A673 (cell line): ENCODE data around the gene ASB16. TPM values are rescaled to one million over a fixed set of nuclear protein-coding genes. Genes with fewer than 3 reads are reported as not detected.

Source experiments
- BruUV-seq: library from RNA; stranded (reverse); fragments of 400-500 nt; replicated peaks from 2 replicates; lab custom pipeline; 2021; lab: Mats Ljungman, UMichigan
- CTCF ChIA-PET: fragments of 300-600 bp; sonication (Branson Sonifier 250); formaldehyde crosslinking; loops from one replicate; lab custom pipeline; 2022; ENCODE audit warnings: antibody characterized with exemption; lab: Charles Lee
- POLR2A ChIA-PET: fragments of 300-600 bp; sonication (Branson Sonifier 250); formaldehyde crosslinking; loops from one replicate; lab custom pipeline; 2022; ENCODE audit warnings: antibody characterized with exemption; ENCODE audit not compliant: low non-redundant PET; lab: Charles Lee
- DNase-seq: peaks from one replicate; pipeline ENCODE4 v3.0.0-alpha.2; 2015; ENCODE audit warnings: low spot score
- H3K27ac ChIP-seq: fragments of 200-600 bp; sonication (generic); 2 replicates; pipeline ENCODE4 v1.5.1; 2016; ENCODE audit warnings: mixed run types, low read depth, mild to moderate bottlenecking, mixed read lengths, antibody characterized with exemption, low read length; ENCODE audit not compliant: poor library complexity, severe bottlenecking
- H3K27me3 ChIP-seq: fragments of 200-600 bp; sonication (generic); replicated peaks from 2 replicates; pipeline ENCODE4 v1.6.1; 2017; ENCODE audit warnings: mixed run types, low read depth, mild to moderate bottlenecking, mixed read lengths, antibody characterized with exemption, low read length; ENCODE audit not compliant: insufficient read depth, poor library complexity
- H3K36me3 ChIP-seq: fragments of 200-600 bp; sonication (generic); 2 replicates; pipeline ENCODE4 v1.6.1; 2016; ENCODE audit warnings: mixed run types, mild to moderate bottlenecking, mixed read lengths, antibody characterized with exemption, low read length; ENCODE audit not compliant: insufficient read depth, poor library complexity, severe bottlenecking
- H3K4me1 ChIP-seq: fragments of 200-600 bp; sonication (generic); 2 replicates; pipeline ENCODE4 v1.6.1; 2017; ENCODE audit warnings: mixed run types, mild to moderate bottlenecking, mixed read lengths, antibody characterized with exemption, low read length; ENCODE audit not compliant: insufficient read depth, poor library complexity, severe bottlenecking
- H3K4me3 ChIP-seq: fragments of 200-600 bp; sonication (generic); 2 replicates; pipeline ENCODE4 v1.5.1; 2016; ENCODE audit warnings: low read depth, mixed run types, mild to moderate bottlenecking, mixed read lengths, low read length; ENCODE audit not compliant: poor library complexity, severe bottlenecking
- H3K9me3 ChIP-seq: fragments of 200-600 bp; sonication (generic); 2 replicates; pipeline ENCODE4 v1.6.1; 2016; ENCODE audit warnings: mixed run types, low read depth, mild to moderate bottlenecking, mixed read lengths, antibody characterized with exemption, low read length; ENCODE audit not compliant: poor library complexity, severe bottlenecking
- EZH2 ChIP-seq: fragments of 200-600 bp; sonication (generic); IDR thresholded peaks from 2 replicates; pipeline ENCODE4 v1.6.1; 2017; ENCODE audit warnings: borderline replicate concordance, low read depth, mild to moderate bottlenecking, mixed read lengths, antibody characterized with exemption, low read length; ENCODE audit not compliant: poor library complexity, severe bottlenecking
- intact Hi-C: fragments of 100-400 bp; cut with micrococcal nuclease; formaldehyde crosslinking; loops from one replicate; pipeline ENCODE4 v1.10.0; 2022; ENCODE audit not compliant: unreplicated experiment
- microRNA-seq: library from miRNA; unstranded; fragments of <30 nt; microRNA quantifications from one replicate; pipeline ENCODE4 v1.2.0, GENCODE V29; 2021
- total RNA-seq: library from RNA; stranded (reverse); gene quantifications from 2 replicates; pipeline ENCODE4 v1.2.3, GENCODE V29; 2021
- TF ChIP-seq, protein P1 (sequence below): fragments of 300-800, 200-600 bp; sonication (generic); conservative IDR thresholded peaks from 2 replicates; pipeline ENCODE4 v1.5.1; 2017; ENCODE audit warnings: low read depth, mild to moderate bottlenecking, antibody characterized with exemption, low read length, moderate library complexity, mixed read lengths

The ASB16 gene
- total RNA-seq, 1 experiment from 2014 or later: 0.17 TPM

DNA sequence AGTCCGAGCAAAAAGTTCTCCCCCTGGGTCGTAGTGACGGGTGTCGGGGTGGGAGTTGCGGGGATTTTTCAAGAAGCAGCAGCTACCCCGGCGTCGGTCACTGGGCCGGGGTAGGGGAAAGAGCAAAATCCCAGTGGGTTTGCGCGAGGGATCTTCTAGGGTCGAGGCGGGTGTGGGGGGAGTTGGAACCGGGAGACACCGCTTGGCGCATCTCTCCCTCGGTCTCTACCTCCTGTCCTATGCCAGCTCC, 51.3 kb downstream of the ASB16 start:
- ChIA-PET CTCF (interaction anchor here (0.5 to 0.8 kb wide), 4 partner anchors 101 to 928 kb away, joined by 3 to 5 read pairs (median 4); no protein-coding TSS in a partner anchor), POLR2A (interaction anchor here (0.6 kb wide), 1 partner anchor 10 kb away, joined by 4 read pairs; no protein-coding TSS in a partner anchor)
- intact Hi-C loops: loop anchor here (5.0 kb wide), 1 partner anchor 106 kb away; no protein-coding TSS in a partner anchor
- TF ChIP-seq, protein P1, sequence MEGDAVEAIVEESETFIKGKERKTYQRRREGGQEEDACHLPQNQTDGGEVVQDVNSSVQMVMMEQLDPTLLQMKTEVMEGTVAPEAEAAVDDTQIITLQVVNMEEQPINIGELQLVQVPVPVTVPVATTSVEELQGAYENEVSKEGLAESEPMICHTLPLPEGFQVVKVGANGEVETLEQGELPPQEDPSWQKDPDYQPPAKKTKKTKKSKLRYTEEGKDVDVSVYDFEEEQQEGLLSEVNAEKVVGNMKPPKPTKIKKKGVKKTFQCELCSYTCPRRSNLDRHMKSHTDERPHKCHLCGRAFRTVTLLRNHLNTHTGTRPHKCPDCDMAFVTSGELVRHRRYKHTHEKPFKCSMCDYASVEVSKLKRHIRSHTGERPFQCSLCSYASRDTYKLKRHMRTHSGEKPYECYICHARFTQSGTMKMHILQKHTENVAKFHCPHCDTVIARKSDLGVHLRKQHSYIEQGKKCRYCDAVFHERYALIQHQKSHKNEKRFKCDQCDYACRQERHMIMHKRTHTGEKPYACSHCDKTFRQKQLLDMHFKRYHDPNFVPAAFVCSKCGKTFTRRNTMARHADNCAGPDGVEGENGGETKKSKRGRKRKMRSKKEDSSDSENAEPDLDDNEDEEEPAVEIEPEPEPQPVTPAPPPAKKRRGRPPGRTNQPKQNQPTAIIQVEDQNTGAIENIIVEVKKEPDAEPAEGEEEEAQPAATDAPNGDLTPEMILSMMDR: no peak
- no peak for TF ChIP-seq EZH2
- H3K27ac ChIP-seq: peak overlapping the region; percentile 70
- H3K4me1 ChIP-seq: peaks cover 9% of the 10 kb centered on the region
- peak overlapping the region; percentile 72 for H3K4me3 ChIP-seq
- no peaks in the 10 kb centered on the region for H3K27me3 ChIP-seq
- no peak for DNase-seq
- BruUV-seq: no TSS peak
- peaks cover 4% of the 10 kb centered on the region for H3K36me3 ChIP-seq
- no peaks in the 10 kb centered on the region for H3K9me3 ChIP-seq

DNA sequence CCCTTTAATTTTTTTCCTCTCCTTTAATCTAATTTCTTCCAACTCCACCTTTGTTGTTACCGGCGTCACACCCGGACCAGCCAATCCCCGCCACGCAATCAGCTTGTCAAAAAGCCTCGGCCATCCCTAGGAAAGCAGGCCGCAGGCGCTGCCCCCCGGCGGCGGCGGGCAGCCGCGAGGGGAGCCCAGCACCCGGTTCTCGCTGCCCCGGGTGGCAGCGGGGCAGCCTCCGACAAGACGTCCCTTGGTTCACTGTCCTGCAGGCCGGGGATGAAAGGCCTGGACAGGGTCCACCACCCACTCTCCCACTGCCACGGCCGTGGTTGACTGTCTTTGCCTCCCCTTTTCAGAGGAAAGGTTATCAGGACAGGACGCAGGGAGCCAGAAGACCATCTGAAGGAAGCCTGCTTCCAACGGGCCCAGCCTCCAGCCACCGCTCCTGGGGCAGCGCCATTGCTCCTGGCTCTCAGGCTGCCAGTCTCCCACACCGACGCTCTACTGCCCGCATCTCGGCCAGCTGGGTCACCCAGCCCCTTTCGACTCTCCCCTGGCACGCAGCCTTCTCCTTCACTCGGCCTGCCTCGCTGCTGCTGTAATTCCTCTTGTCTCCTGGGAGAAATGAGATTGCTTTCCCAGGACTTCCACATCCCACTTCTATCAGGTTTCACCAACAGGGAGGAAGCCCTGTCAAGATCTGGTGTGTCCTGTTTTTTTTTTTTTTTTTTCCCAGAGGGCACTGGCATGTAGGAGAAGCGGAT, 51.8 kb downstream of the ASB16 start:
- no peak overlapping the region for H3K27ac ChIP-seq
- BruUV-seq: no TSS peak
- H3K4me3 ChIP-seq: peak overlapping the region; percentile 72
- H3K4me1 ChIP-seq: peaks cover 7% of the 10 kb centered on the region
- intact Hi-C loops: loop anchor here (5.0 kb wide), 1 partner anchor 105 kb away; no protein-coding TSS in a partner anchor
- peak; percentile 69 for DNase-seq
- no peaks in the 10 kb centered on the region for H3K27me3 ChIP-seq
- POLR2A ChIA-PET: no interaction called here
- TF ChIP-seq, protein P1: 0 out of 2 replicates have a peak, but pooled peaks have one; percentile 13
- TF ChIP-seq EZH2: no peak
- no peaks in the 10 kb centered on the region for H3K9me3 ChIP-seq
- no peaks in the 10 kb centered on the region for H3K36me3 ChIP-seq
- CTCF ChIA-PET: interaction anchor here (0.5 to 0.8 kb wide), 4 partner anchors 102 to 927 kb away, joined by 3 to 5 read pairs (median 4); no protein-coding TSS in a partner anchor

DNA sequence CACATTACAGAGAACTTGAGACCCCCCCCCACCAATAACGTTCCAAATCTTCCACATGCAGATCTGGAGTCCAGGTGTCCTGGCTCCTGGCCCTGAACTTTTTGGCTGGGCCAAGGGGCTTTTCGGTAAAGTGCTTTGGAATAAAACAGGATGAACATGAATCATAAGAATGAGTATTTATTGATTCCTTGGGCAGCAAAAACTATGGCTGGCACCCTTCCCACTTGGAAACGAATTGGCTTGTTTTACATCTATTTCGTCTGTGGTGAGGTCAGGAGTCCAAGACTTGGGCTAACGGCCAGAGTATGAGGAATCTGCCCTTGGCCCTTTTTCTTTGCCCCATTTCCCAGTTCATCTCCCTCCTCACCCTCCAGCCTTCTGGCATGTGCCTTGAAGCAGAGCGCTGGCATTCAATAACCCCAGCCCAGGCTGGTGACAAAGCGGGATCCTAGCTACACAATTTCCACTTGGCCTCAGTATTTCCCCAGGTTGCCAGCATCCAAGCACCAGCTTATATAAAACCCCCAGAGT, 53.1 kb downstream of the ASB16 start:
- POLR2A ChIA-PET: no interaction called here
- Histone ChIP-seq H3K4me1 (no peaks in the 10 kb centered on the region), H3K4me3 (no peak overlapping the region), H3K27me3 (no peaks in the 10 kb centered on the region), H3K27ac (no peak overlapping the region), H3K9me3 (no peaks in the 10 kb centered on the region), H3K36me3 (no peaks in the 10 kb centered on the region)
- BruUV-seq: TSS peak; percentile 25
- no peak for TF ChIP-seq EZH2
- TF ChIP-seq, protein P1: no peak
- no peak for DNase-seq
- CTCF ChIA-PET: no interaction called here
- intact Hi-C loops: loop anchor here (5.0 kb wide), 1 partner anchor 104 kb away; no protein-coding TSS in a partner anchor

Small RNA genes lying within 50 kb of the gene (microRNA-seq; reads per million reads assigned to microRNA genes)
- 2.4 reads per million for gene MIR6782

Other genes with a start within 250 kb of the ASB16 start
- not detected in 2 replicates for gene PPY, start 228.2 kb upstream of the ASB16 start, total RNA-seq
- gene PYY, start 216.8 kb upstream of the ASB16 start, total RNA-seq: not detected in 2 replicates
- 0.24 and 0.50 TPM in 2 replicates for gene NAGS, start 166.1 kb upstream of the ASB16 start, total RNA-seq
- 12.7 TPM in 2 replicates for gene TMEM101, start 155.7 kb upstream of the ASB16 start, total RNA-seq
- gene LSM12, start 104.0 kb upstream of the ASB16 start, total RNA-seq: 47.5 and 52.5 TPM in 2 replicates
- gene G6PC3, start 100.0 kb upstream of the ASB16 start, total RNA-seq: 47.0 and 57.9 TPM in 2 replicates
- gene HDAC5, start 47.1 kb upstream of the ASB16 start, total RNA-seq: 16.9 and 27.1 TPM in 2 replicates
- gene HROB, start 28.8 kb upstream of the ASB16 start, total RNA-seq: 13.5 and 14.7 TPM in 2 replicates
- 13.0 and 13.3 TPM in 2 replicates for gene TMUB2, start 16.3 kb downstream of the ASB16 start, total RNA-seq
- 36.9 and 44.5 TPM in 2 replicates for gene ATXN7L3, start 29.2 kb downstream of the ASB16 start, total RNA-seq
- 101 and 114 TPM in 2 replicates for gene UBTF, start 49.0 kb downstream of the ASB16 start, total RNA-seq
- gene SLC4A1, start 97.4 kb downstream of the ASB16 start, total RNA-seq: not detected in 2 replicates
- gene RUNDC3A, start 137.9 kb downstream of the ASB16 start, total RNA-seq: 0.56 and 1.2 TPM in 2 replicates
- gene SLC25A39, start 154.1 kb downstream of the ASB16 start, total RNA-seq: 75.5 and 83.5 TPM in 2 replicates
- 50.4 and 52.0 TPM in 2 replicates for gene GRN, start 174.6 kb downstream of the ASB16 start, total RNA-seq
- 12.8 and 14.9 TPM in 2 replicates for gene FAM171A2, start 193.1 kb downstream of the ASB16 start, total RNA-seq
- gene ITGA2B, start 218.9 kb downstream of the ASB16 start, total RNA-seq: 0.62 and 1.0 TPM in 2 replicates